PC-3 (cell line): ENCODE measurements around the gene E2F7.

ENCODE experiments used
- EZH2 ChIP-seq: fragments of 300-600 bp; sonication (generic); IDR thresholded peaks from one replicate; pipeline ENCODE4 v1.6.1; 2017; ENCODE audit warnings: antibody characterized with exemption, mild to moderate bottlenecking, low read length; ENCODE audit not compliant: unreplicated experiment
- EZH2phosphoT487 ChIP-seq: fragments of 300-600 bp; sonication (generic); IDR thresholded peaks from 2 replicates; pipeline ENCODE4 v1.6.1; 2018; ENCODE audit warnings: mild to moderate bottlenecking, antibody characterized with exemption, low read length, borderline replicate concordance
- TF ChIP-seq, protein P1 (sequence below): fragments of 300-600 bp; sonication (generic); conservative IDR thresholded peaks from 2 replicates; pipeline ENCODE4 v1.5.1; 2017; ENCODE audit warnings: antibody characterized with exemption, low read depth, mild to moderate bottlenecking, low read length

DNA sequence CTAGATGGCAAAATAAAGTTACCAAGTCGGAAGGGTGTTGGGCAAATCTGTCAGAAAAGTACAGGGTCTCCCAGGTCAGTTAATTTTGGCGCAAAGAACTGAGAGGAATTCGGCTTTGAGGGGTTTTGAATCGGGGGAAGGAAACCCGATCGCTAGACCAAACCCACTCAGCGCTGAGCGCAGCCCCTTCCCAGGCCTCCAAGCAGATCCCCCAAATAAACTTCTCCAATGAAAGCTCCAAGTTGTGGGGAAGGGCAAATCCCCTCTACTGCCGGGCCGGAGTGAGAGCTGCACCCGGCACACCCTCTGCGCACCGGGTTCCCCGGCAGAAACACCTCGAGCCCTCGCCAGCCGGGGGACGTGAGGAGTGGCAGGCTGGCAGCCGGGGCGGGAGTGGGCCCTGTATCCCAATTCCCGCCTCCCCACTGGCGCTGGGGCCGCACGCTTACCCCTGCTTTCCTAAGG is 441 bp downstream of the E2F7 start:
- TF ChIP-seq, protein P1, sequence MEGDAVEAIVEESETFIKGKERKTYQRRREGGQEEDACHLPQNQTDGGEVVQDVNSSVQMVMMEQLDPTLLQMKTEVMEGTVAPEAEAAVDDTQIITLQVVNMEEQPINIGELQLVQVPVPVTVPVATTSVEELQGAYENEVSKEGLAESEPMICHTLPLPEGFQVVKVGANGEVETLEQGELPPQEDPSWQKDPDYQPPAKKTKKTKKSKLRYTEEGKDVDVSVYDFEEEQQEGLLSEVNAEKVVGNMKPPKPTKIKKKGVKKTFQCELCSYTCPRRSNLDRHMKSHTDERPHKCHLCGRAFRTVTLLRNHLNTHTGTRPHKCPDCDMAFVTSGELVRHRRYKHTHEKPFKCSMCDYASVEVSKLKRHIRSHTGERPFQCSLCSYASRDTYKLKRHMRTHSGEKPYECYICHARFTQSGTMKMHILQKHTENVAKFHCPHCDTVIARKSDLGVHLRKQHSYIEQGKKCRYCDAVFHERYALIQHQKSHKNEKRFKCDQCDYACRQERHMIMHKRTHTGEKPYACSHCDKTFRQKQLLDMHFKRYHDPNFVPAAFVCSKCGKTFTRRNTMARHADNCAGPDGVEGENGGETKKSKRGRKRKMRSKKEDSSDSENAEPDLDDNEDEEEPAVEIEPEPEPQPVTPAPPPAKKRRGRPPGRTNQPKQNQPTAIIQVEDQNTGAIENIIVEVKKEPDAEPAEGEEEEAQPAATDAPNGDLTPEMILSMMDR = no peak
- TF ChIP-seq EZH2phosphoT487 (no peak), EZH2 (no peak)
